OCI-LY1 (cell line): ENCODE data around the gene CTPS1.

Source experiments
- H2AFZ ChIP-seq: fragments of 200-600 bp; sonication (generic), shearing (Covaris generic); 2 replicates; pipeline ENCODE4 v1.6.0; 2014; ENCODE audit warnings: antibody characterized with exemption, mild to moderate bottlenecking, low read length
- H3F3A ChIP-seq: fragments of 200-600 bp; sonication (generic), shearing (Covaris generic); 2 replicates; pipeline ENCODE4 v1.6.0; 2014; ENCODE audit warnings: mild to moderate bottlenecking, antibody characterized with exemption, low read length, moderate library complexity; ENCODE audit not compliant: insufficient read depth
- H3K27ac ChIP-seq: fragments of 200-600 bp; sonication (generic); 2 replicates; pipeline ENCODE4 v1.5.1; 2014; ENCODE audit warnings: low read length, mixed run types, mild to moderate bottlenecking, low read depth; ENCODE audit not compliant: poor library complexity, severe bottlenecking
- H3K27me3 ChIP-seq: fragments of 200-600 bp; sonication (generic); 2 replicates; pipeline ENCODE4 v1.6.0; 2014; ENCODE audit warnings: antibody characterized with exemption, mild to moderate bottlenecking, low read length, moderate library complexity; ENCODE audit not compliant: insufficient read depth
- H3K36me3 ChIP-seq: fragments of 200-600 bp; sonication (generic); 2 replicates; pipeline ENCODE4 v1.6.1; 2014; ENCODE audit warnings: mild to moderate bottlenecking, antibody characterized with exemption, low read length, moderate library complexity, mixed read lengths; ENCODE audit not compliant: insufficient read depth
- H3K4me1 ChIP-seq: fragments of 200-600 bp; sonication (generic); 2 replicates; pipeline ENCODE4 v1.5.1; 2014; ENCODE audit warnings: mild to moderate bottlenecking, low read length, moderate library complexity; ENCODE audit not compliant: insufficient read depth, severe bottlenecking
- H3K4me2 ChIP-seq: fragments of 200-600 bp; sonication (generic), shearing (Covaris generic); 2 replicates; pipeline ENCODE4 v1.6.1; 2014; ENCODE audit warnings: low read length
- H3K4me3 ChIP-seq: fragments of 200-600 bp; sonication (generic); 2 replicates; pipeline ENCODE4 v1.5.1; 2014; ENCODE audit warnings: low read length, low read depth, mild to moderate bottlenecking, mixed read lengths; ENCODE audit not compliant: poor library complexity, severe bottlenecking
- H3K79me2 ChIP-seq: fragments of 200-600 bp; shearing (Covaris generic); 2 replicates; pipeline ENCODE4 v1.6.1; 2016; ENCODE audit warnings: mixed run types, low read length, mixed read lengths; ENCODE audit not compliant: insufficient read depth
- H3K9ac ChIP-seq: fragments of 200-600 bp; sonication (generic), shearing (Covaris generic); 2 replicates; pipeline ENCODE4 v1.6.1; 2014; ENCODE audit warnings: mild to moderate bottlenecking, low read length, mixed read lengths
- H3K9me2 ChIP-seq: fragments of 200-600 bp; sonication (generic), shearing (Covaris generic); 2 replicates; pipeline ENCODE4 v1.6.1; 2014; ENCODE audit warnings: low read depth, mild to moderate bottlenecking, low read length, mixed read lengths
- H3K9me3 ChIP-seq: fragments of 200-600 bp; shearing (Covaris generic); 2 replicates; pipeline ENCODE4 v1.6.1; 2014; ENCODE audit warnings: low read length, mixed read lengths
- H4K20me1 ChIP-seq: fragments of 200-600 bp; sonication (generic), shearing (Covaris generic); 2 replicates; pipeline ENCODE4 v1.6.0; 2016; ENCODE audit warnings: mild to moderate bottlenecking, low read length; ENCODE audit not compliant: insufficient read depth
- EZH2 ChIP-seq: fragments of 200-600 bp; sonication (generic), shearing (Covaris generic); IDR thresholded peaks from 2 replicates; pipeline ENCODE4 v1.8.0; 2017; ENCODE audit warnings: borderline replicate concordance, mixed run types, mild to moderate bottlenecking, antibody characterized with exemption, low read length, moderate library complexity, mixed read lengths
- TF ChIP-seq, protein P1 (sequence below): fragments of 200-600 bp; sonication (generic), shearing (Covaris generic); IDR thresholded peaks from 2 replicates; pipeline ENCODE4 v1.5.1; 2017; ENCODE audit warnings: mild to moderate bottlenecking, antibody characterized with exemption, low read length, moderate library complexity, mixed read lengths

CTPS1 gene

DNA sequence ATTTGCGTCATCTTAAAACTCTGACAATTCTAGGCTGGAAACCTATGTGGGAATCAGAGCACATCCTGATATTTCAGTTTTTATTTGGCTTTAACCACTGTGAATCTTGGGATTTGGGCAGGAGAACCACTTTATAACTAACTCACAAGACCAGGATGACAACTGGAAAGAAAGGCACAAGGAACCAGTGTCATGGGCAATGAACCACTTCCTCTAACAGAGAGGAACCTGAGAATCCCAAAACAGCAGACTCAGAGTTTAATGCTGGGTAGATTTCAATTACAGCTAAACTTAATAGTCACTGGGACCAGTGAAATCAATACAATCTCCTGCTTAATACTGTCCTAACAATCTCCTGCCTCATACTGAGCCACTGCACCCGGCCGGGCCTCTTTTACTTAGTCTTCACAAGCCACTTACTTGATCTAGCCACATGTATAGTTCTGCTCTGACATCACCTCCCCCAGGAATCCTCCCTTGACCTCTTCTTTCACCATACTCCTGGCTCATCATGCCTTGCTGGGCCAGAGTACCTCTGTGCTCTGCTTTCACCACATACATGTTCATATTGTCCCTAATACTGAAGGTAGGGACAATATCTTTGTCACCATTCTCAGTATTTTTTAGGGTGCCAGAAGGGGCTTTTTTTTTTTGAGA lies 62.2 kb downstream of the CTPS1 start:
- H3K9me3 ChIP-seq = no peaks in the 10 kb centered on the region
- H2AFZ ChIP-seq = no peak overlapping the region
- TF ChIP-seq EZH2 = no peak
- TF ChIP-seq, protein P1, sequence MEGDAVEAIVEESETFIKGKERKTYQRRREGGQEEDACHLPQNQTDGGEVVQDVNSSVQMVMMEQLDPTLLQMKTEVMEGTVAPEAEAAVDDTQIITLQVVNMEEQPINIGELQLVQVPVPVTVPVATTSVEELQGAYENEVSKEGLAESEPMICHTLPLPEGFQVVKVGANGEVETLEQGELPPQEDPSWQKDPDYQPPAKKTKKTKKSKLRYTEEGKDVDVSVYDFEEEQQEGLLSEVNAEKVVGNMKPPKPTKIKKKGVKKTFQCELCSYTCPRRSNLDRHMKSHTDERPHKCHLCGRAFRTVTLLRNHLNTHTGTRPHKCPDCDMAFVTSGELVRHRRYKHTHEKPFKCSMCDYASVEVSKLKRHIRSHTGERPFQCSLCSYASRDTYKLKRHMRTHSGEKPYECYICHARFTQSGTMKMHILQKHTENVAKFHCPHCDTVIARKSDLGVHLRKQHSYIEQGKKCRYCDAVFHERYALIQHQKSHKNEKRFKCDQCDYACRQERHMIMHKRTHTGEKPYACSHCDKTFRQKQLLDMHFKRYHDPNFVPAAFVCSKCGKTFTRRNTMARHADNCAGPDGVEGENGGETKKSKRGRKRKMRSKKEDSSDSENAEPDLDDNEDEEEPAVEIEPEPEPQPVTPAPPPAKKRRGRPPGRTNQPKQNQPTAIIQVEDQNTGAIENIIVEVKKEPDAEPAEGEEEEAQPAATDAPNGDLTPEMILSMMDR = no peak
- no peak overlapping the region for H3K27ac ChIP-seq
- H3K4me1 ChIP-seq = no peaks in the 10 kb centered on the region
- H3K79me2 ChIP-seq = no peaks in the 10 kb centered on the region
- no peak overlapping the region for H3K4me2 ChIP-seq
- no peak overlapping the region for H3K4me3 ChIP-seq
- H4K20me1 ChIP-seq = no peaks in the 10 kb centered on the region
- H3K36me3 ChIP-seq = peaks cover 27% of the 10 kb centered on the region
- H3F3A ChIP-seq = no peaks in the 10 kb centered on the region
- no peaks in the 10 kb centered on the region for H3K9me2 ChIP-seq
- no peak overlapping the region for H3K9ac ChIP-seq
- no peaks in the 10 kb centered on the region for H3K27me3 ChIP-seq

DNA sequence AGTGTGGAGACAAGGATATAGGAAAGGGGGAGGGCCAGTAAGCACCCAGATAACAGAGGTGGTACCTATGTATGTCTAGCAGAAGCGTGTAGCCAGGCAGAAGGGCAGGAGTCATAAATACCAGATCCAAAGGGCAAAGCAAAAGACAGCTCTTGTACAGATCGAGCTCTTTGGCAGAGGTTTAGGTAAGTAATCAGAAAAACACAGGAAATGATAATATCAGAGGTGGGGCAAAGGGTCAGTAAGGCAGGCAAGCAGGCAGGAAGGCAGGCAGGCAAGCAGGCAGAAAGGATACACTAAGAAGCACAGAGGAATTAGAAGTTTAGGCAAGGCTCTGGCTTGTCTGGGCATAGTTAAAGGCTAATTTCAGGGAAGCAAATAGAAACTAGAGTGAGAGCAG lies 64.7 kb downstream of the CTPS1 start:
- TF ChIP-seq EZH2 = no peak
- TF ChIP-seq, protein P1 = no peak
- H3K4me3 ChIP-seq = no peak overlapping the region
- H3K79me2 ChIP-seq = no peaks in the 10 kb centered on the region
- no peaks in the 10 kb centered on the region for H3K27me3 ChIP-seq
- no peaks in the 10 kb centered on the region for H3K9me3 ChIP-seq
- no peaks in the 10 kb centered on the region for H3K4me1 ChIP-seq
- no peak overlapping the region for H3K4me2 ChIP-seq
- no peaks in the 10 kb centered on the region for H4K20me1 ChIP-seq
- peaks cover 16% of the 10 kb centered on the region for H3K36me3 ChIP-seq
- no peaks in the 10 kb centered on the region for H3F3A ChIP-seq
- no peak overlapping the region for H3K9ac ChIP-seq
- H3K27ac ChIP-seq = no peak overlapping the region
- H3K9me2 ChIP-seq = no peaks in the 10 kb centered on the region
- H2AFZ ChIP-seq = no peak overlapping the region

DNA sequence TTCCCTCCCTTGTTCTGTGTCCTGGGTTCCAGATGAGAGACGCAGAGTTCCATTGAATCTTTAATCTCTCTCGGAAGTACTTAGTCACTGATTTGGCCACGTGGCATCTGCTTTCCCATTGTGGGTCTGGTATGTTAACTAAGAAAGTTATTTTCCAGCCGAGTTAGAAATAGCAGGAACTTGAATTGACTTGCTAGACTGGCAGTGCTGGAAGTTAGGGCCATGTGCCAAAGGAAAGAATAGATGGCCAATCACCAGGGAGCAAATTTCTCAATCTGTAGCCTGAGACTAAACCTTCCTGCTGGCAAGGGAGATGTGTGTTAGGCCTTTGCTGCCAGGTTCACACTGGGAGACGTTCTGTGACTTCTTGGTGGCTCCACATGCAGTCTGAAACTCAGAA lies 66.2 kb downstream of the CTPS1 start:
- Histone ChIP-seq H3K36me3 (peaks cover 16% of the 10 kb centered on the region), H3K9me3 (no peaks in the 10 kb centered on the region), H4K20me1 (no peaks in the 10 kb centered on the region), H3K9ac (no peak overlapping the region), H3K27ac (no peak overlapping the region), H3K4me3 (no peak overlapping the region), H3K79me2 (no peaks in the 10 kb centered on the region), H3K4me1 (no peaks in the 10 kb centered on the region), H3F3A (no peaks in the 10 kb centered on the region), H3K27me3 (no peaks in the 10 kb centered on the region), H2AFZ (no peak overlapping the region), H3K4me2 (no peak overlapping the region), H3K9me2 (no peaks in the 10 kb centered on the region)
- TF ChIP-seq, protein P1 = no peak
- no peak for TF ChIP-seq EZH2
